Ascending aorta (tissue), 2 donors: ENCODE measurements around the gene NR3C1. TPM values are rescaled to one million over a fixed set of nuclear protein-coding genes. Genes with fewer than 3 reads are reported as not detected.

Experiments
- DNase-seq, 2 donors: peaks; one replicate each; pipeline ENCODE4 v3.0.0-alpha.2; 2019; ENCODE audit warnings: low spot score in 2 of 2
- H3K27ac ChIP-seq, 2 donors: fragments of 200-600 bp; sonication (generic); one replicate each; pipeline ENCODE4 v1.5.1; 2016 to 2017; ENCODE audit warnings: mild to moderate bottlenecking in 1 of 2
- H3K27me3 ChIP-seq: fragments of 200-600 bp; sonication (generic); one replicate; pipeline ENCODE4 v1.5.1; 2017
- H3K36me3 ChIP-seq, 2 donors: fragments of 200-600 bp; sonication (generic); one replicate each; pipeline ENCODE4 v1.5.1; 2016
- H3K4me1 ChIP-seq, 2 donors: fragments of 200-600 bp; sonication (generic); one replicate each; pipeline ENCODE4 v1.5.1; 2016 to 2017; ENCODE audit warnings: mild to moderate bottlenecking in 1 of 2
- H3K4me3 ChIP-seq, 2 donors: fragments of 200-600 bp; sonication (generic); one replicate each; pipeline ENCODE4 v1.5.1; 2016 to 2017; ENCODE audit warnings: mild to moderate bottlenecking in 1 of 2
- H3K9me3 ChIP-seq, 2 donors: fragments of 200-600 bp; sonication (generic); one replicate each; pipeline ENCODE4 v1.5.1; 2016
- CTCF ChIP-seq, 3 experiments: fragments of 200-600 bp in 2 of 3; fragments of 450-650 bp in 1 of 3; sonication (generic) in 2 of 3; IDR thresholded peaks; one replicate each; pipeline ENCODE4 v1.5.1; 2016 to 2019; ENCODE audit warnings: antibody characterized with exemption in 3 of 3, mild to moderate bottlenecking in 1 of 3, moderate library complexity in 1 of 3
- intact Hi-C: fragments of 100-400 bp; cut with DNase I; formaldehyde crosslinking; loops from one replicate; pipeline ENCODE4 v1.15.1; 2023
- total RNA-seq: library from RNA; depleted of rRNA; stranded (reverse); fragments of >200 nt; gene quantifications from one replicate; pipeline ENCODE4 v1.1.0, GENCODE V29; 2016

NR3C1 gene
- total RNA-seq, 1 donor from 2014 or later = 18.4 TPM

- peak in 1 of 2 donors; percentile 11 for DNase-seq
- Histone ChIP-seq H3K4me3 (no peak overlapping the region), H3K27ac (no peak overlapping the region), H3K4me1 (peaks cover 0 to 3% of the 10 kb centered on the region in 2 donors), H3K27me3 (no peaks in the 10 kb centered on the region), H3K9me3 (no peaks in the 10 kb centered on the region), H3K36me3 (no peaks in the 10 kb centered on the region)
- TF ChIP-seq CTCF (IDR thresholded peaks at IDR 0.05) = no peak
- intact Hi-C loops = no loop called here
Measured at GRCh38 chr5:143230676-143230996, 172.8 kb downstream of the NR3C1 start.

- H3K36me3 ChIP-seq = no peaks in the 10 kb centered on the region
- no peaks in the 10 kb centered on the region for H3K9me3 ChIP-seq
- no peak overlapping the region for H3K4me3 ChIP-seq
- H3K4me1 ChIP-seq = peaks cover 0 to 3% of the 10 kb centered on the region in 2 donors
- TF ChIP-seq CTCF (IDR thresholded peaks at IDR 0.05) = no peak
- no peaks in the 10 kb centered on the region for H3K27me3 ChIP-seq
- DNase-seq = no peak
- H3K27ac ChIP-seq = no peak overlapping the region
- intact Hi-C loops = no loop called here
Measured at GRCh38 chr5:143229896-143230675, 173.4 kb downstream of the NR3C1 start.

- no peaks in the 10 kb centered on the region for H3K36me3 ChIP-seq
- H3K9me3 ChIP-seq = no peaks in the 10 kb centered on the region
- intact Hi-C loops = no loop called here
- H3K4me1 ChIP-seq = no peaks in the 10 kb centered on the region
- TF ChIP-seq CTCF (IDR thresholded peaks at IDR 0.05) = no peak
- peak in 1 of 2 donors; percentile 31 for DNase-seq
- H3K4me3 ChIP-seq = no peak overlapping the region
- no peaks in the 10 kb centered on the region for H3K27me3 ChIP-seq
- no peak overlapping the region for H3K27ac ChIP-seq
Measured at GRCh38 chr5:143229426-143229895, 174.0 kb downstream of the NR3C1 start.

- H3K27ac ChIP-seq = no peak overlapping the region
- H3K36me3 ChIP-seq = no peaks in the 10 kb centered on the region
- no peaks in the 10 kb centered on the region for H3K4me1 ChIP-seq
- no peaks in the 10 kb centered on the region for H3K9me3 ChIP-seq
- no peak for TF ChIP-seq CTCF (IDR thresholded peaks at IDR 0.05)
- no peak overlapping the region for H3K4me3 ChIP-seq
- H3K27me3 ChIP-seq = no peaks in the 10 kb centered on the region
- no peak for DNase-seq
- intact Hi-C loops = no loop called here
Measured at GRCh38 chr5:143228597-143229293, 174.7 kb downstream of the NR3C1 start.
